ENCODE measurements around the gene CC2D2B. TPM values are rescaled to one million over a fixed set of nuclear protein-coding genes. Genes with fewer than 3 reads are reported as not detected.

CC2D2B gene
- total RNA-seq, 3 donors from 2014 or later (not counting 1 experiment from before 2014, with no cell fraction given) = 0.14 to 0.68 TPM; not detected in 1

DNA sequence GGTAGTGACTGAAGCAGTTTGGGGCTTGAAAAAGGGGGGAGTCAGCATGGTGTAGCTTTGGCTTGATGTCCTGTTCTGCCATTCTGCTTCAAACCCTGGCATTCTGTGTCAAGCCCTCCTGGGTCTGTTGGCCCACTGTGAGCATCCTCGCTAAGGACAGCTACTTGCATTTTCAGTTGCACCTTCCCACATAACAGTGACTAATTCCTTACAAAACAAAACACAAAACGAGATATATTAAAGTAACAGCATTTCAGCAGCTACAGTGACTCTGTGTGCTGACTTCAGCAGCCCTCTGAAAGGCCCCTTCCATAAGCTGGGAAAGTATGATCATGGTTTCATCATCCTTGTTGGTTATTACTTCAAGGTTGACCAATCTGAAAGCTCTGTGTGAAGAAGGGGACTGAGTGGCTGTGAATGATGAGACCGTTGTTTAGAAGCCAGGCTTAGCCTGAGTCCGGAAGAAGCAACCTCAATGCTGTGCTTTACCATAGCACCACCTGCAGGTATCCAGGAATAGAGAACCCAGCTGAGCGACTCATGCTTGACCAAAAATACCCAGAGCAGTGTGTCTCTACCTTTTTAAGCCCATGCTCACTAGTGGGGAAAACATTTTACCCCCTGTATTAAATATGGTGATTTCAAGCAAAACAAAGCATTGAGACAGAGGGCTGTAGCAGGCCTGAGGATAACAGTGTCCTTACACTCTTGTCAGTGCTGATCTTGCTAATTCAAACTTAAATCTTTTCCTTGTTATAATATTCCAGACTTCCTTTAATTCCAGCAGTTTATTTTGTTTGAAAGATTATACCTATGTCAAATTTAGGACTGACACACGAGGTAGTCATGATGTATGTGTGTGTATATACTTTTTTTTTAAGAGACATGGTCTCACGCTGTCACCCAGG lies 42.6 kb upstream of the CC2D2B start:
- ATAC-seq (peak; percentile 89 to 98 (median 97)), DNase-seq (peak; percentile 27 to 74)
- H3K4me1 ChIP-seq (ENCODE audit: control insufficient read depth, insufficient read depth, low read length) = peaks cover 6% of the 10 kb centered on the region
- H3K4me3 ChIP-seq (ENCODE audit: low read length) = no peak overlapping the region
- no peaks in the 10 kb centered on the region for H3K36me3 ChIP-seq (ENCODE audit: control insufficient read depth, insufficient read depth, low read length)
- TF ChIP-seq, protein P1, sequence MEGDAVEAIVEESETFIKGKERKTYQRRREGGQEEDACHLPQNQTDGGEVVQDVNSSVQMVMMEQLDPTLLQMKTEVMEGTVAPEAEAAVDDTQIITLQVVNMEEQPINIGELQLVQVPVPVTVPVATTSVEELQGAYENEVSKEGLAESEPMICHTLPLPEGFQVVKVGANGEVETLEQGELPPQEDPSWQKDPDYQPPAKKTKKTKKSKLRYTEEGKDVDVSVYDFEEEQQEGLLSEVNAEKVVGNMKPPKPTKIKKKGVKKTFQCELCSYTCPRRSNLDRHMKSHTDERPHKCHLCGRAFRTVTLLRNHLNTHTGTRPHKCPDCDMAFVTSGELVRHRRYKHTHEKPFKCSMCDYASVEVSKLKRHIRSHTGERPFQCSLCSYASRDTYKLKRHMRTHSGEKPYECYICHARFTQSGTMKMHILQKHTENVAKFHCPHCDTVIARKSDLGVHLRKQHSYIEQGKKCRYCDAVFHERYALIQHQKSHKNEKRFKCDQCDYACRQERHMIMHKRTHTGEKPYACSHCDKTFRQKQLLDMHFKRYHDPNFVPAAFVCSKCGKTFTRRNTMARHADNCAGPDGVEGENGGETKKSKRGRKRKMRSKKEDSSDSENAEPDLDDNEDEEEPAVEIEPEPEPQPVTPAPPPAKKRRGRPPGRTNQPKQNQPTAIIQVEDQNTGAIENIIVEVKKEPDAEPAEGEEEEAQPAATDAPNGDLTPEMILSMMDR (IDR thresholded peaks at IDR 0.05) = peak; percentile 65
- Mint-ChIP-seq H3K27me3 (ENCODE audit: low read depth in 2 of 2) (no peaks in the 10 kb centered on the region), H3K4me1 (peaks cover 6 to 7% of the 10 kb centered on the region in 2 donors), H3K36me3 (no peaks in the 10 kb centered on the region), H3K4me3 (no peak overlapping the region), H3K27ac (peak overlapping the region in 1 of 2 donors; percentile 78), H3K9me3 (no peaks in the 10 kb centered on the region)
- WGBS (ENCODE audit: insufficient coverage) = 28% methylated on average over 7 of the region's 7 CpGs
- no peaks in the 10 kb centered on the region for H3K27me3 ChIP-seq (ENCODE audit: control insufficient read depth, insufficient read depth, low read length)
- intact Hi-C loops (cut with micrococcal nuclease) = loop anchor here (1.0 to 5.0 kb wide), 2 partner anchors 171 to 433 kb away; no protein-coding TSS in a partner anchor
- no peaks in the 10 kb centered on the region for H3K9me3 ChIP-seq (ENCODE audit: control insufficient read depth, insufficient read depth, low read length)
- H3K27ac ChIP-seq (ENCODE audit: low read length) = no peak overlapping the region

GRCh38 chr10:95865814-95866466 lies 41.8 kb upstream of the CC2D2B start:
- ATAC-seq = no peak
- Histone ChIP-seq H3K27me3 (ENCODE audit: control insufficient read depth, insufficient read depth, low read length) (no peaks in the 10 kb centered on the region), H3K9me3 (ENCODE audit: control insufficient read depth, insufficient read depth, low read length) (no peaks in the 10 kb centered on the region), H3K4me1 (ENCODE audit: control insufficient read depth, insufficient read depth, low read length) (peaks cover 6% of the 10 kb centered on the region), H3K27ac (ENCODE audit: low read length) (no peak overlapping the region), H3K4me3 (ENCODE audit: low read length) (no peak overlapping the region), H3K36me3 (ENCODE audit: control insufficient read depth, insufficient read depth, low read length) (no peaks in the 10 kb centered on the region)
- WGBS (ENCODE audit: insufficient coverage) = 90% methylated on average over 6 of the region's 6 CpGs
- Mint-ChIP-seq H3K4me1 (peaks cover 6 to 7% of the 10 kb centered on the region in 2 donors), H3K36me3 (no peaks in the 10 kb centered on the region), H3K9me3 (no peaks in the 10 kb centered on the region), H3K4me3 (no peak overlapping the region), H3K27ac (peak overlapping the region in 1 of 2 donors; percentile 78), H3K27me3 (ENCODE audit: low read depth in 2 of 2) (no peaks in the 10 kb centered on the region)
- intact Hi-C loops (cut with micrococcal nuclease) = loop anchor here (1.0 to 5.0 kb wide), 2 partner anchors 172 to 434 kb away; no protein-coding TSS in a partner anchor
- DNase-seq = no peak
- TF ChIP-seq, protein P1 (IDR thresholded peaks at IDR 0.05) = no peak

GRCh38 chr10:95866467-95866842 lies 41.3 kb upstream of the CC2D2B start:
- Mint-ChIP-seq H3K36me3 (no peaks in the 10 kb centered on the region), H3K27ac (peak overlapping the region in 1 of 2 donors; percentile 78), H3K27me3 (ENCODE audit: low read depth in 2 of 2) (no peaks in the 10 kb centered on the region), H3K4me3 (no peak overlapping the region), H3K9me3 (no peaks in the 10 kb centered on the region), H3K4me1 (peaks cover 6 to 7% of the 10 kb centered on the region in 2 donors)
- Histone ChIP-seq H3K4me1 (ENCODE audit: control insufficient read depth, insufficient read depth, low read length) (peaks cover 6% of the 10 kb centered on the region), H3K27ac (ENCODE audit: low read length) (no peak overlapping the region), H3K4me3 (ENCODE audit: low read length) (no peak overlapping the region), H3K27me3 (ENCODE audit: control insufficient read depth, insufficient read depth, low read length) (no peaks in the 10 kb centered on the region), H3K9me3 (ENCODE audit: control insufficient read depth, insufficient read depth, low read length) (no peaks in the 10 kb centered on the region), H3K36me3 (ENCODE audit: control insufficient read depth, insufficient read depth, low read length) (no peaks in the 10 kb centered on the region)
- intact Hi-C loops (cut with micrococcal nuclease) = loop anchor here (5.0 kb wide), 1 partner anchor 434 kb away; no protein-coding TSS in a partner anchor
- 94% methylated on average over 2 of the region's 2 CpGs for WGBS (ENCODE audit: insufficient coverage)
- TF ChIP-seq, protein P1 (IDR thresholded peaks at IDR 0.05) = no peak
- DNase-seq (no peak), ATAC-seq (no peak)

Data from natural killer cell (primary cell).